Muscle of leg (tissue), 11 donors: ENCODE results near the gene PARVA. TPM values are rescaled to one million over a fixed set of nuclear protein-coding genes. Genes with fewer than 3 reads are reported as not detected.
A peak's percentile ranks its signal among the peaks of the same experiment; 100 is the strongest.

Source experiments
- DNase-seq: peaks from one replicate; pipeline ENCODE4 v3.0.0; 2013
- H3K27ac ChIP-seq: one replicate; pipeline ENCODE4 v1.5.1; 2013; ENCODE audit warnings: mild to moderate bottlenecking, low read length, control low read depth
- H3K27me3 ChIP-seq: one replicate; pipeline ENCODE4 v1.6.1; 2013; ENCODE audit warnings: low read length; ENCODE audit not compliant: control insufficient read depth, insufficient read depth
- H3K36me3 ChIP-seq: one replicate; pipeline ENCODE4 v1.6.1; 2013; ENCODE audit warnings: low read length; ENCODE audit not compliant: control insufficient read depth, insufficient read depth
- H3K4me1 ChIP-seq: one replicate; pipeline ENCODE4 v1.6.1; 2013; ENCODE audit warnings: low read length; ENCODE audit not compliant: control insufficient read depth, insufficient read depth
- H3K4me3 ChIP-seq: one replicate; pipeline ENCODE4 v1.5.1; 2013; ENCODE audit warnings: low read length, control low read depth
- H3K9me3 ChIP-seq: replicated peaks from 2 replicates; pipeline ENCODE4 v1.6.1; 2013; ENCODE audit warnings: low read depth, low read length; ENCODE audit not compliant: control insufficient read depth
- WGBS: methylation state at CpG from one replicate; pipeline ENCODE4 v1.1.5; 2013; ENCODE audit warnings: missing lambda C conversion rate; ENCODE audit not compliant: insufficient coverage; 5-methylcytosine and 5-hydroxymethylcytosine counted together
- polyA plus RNA-seq, 8 donors: library from polyadenylated mRNA; unstranded; fragments of 120-200 nt; gene quantifications; one replicate each; pipeline versions ENCODE4 v1.2.1 to v1.2.3, GENCODE V29; 2013; ENCODE audit warnings: inconsistent platforms in 1 of 8, low replicate concordance in 1 of 8; ENCODE audit not compliant: insufficient read length in 8 of 8, insufficient read depth in 1 of 8
- total RNA-seq: library from RNA; stranded (reverse); fragments of 120-200 nt; gene quantifications from one replicate; pipeline ENCODE4 v1.2.4, GENCODE V29; 2013

PARVA gene
- total and polyA plus RNA-seq, 9 donors = 29.9 to 72.5 (median 57.9) TPM

DNA sequence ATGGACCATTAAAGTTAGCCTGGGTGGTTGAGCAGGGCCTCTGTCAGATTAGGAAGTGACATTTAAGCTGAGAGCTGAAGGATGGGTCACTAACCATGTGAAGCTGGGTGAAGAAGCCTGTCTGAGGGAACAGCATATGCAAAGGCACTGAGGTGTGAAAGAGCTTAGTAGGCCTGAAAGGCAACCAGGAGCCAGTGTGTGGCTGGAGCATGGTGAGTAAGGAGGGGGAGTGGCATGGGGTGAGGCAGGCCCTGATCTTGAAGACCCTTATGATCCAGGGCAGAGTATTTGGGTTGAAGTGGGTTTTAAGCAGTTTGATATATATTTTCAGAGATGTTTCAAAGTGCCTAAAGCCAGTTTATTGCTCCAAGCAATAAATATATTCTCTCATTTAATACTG, 48.8 kb downstream of the PARVA start:
- peaks cover 6% of the 10 kb centered on the region for H3K4me1 ChIP-seq
- no peaks in the 10 kb centered on the region for H3K36me3 ChIP-seq
- H3K4me3 ChIP-seq = no peak overlapping the region
- H3K27ac ChIP-seq = no peak overlapping the region
- H3K9me3 ChIP-seq = no peaks in the 10 kb centered on the region
- DNase-seq = no peak
- H3K27me3 ChIP-seq = no peaks in the 10 kb centered on the region

DNA sequence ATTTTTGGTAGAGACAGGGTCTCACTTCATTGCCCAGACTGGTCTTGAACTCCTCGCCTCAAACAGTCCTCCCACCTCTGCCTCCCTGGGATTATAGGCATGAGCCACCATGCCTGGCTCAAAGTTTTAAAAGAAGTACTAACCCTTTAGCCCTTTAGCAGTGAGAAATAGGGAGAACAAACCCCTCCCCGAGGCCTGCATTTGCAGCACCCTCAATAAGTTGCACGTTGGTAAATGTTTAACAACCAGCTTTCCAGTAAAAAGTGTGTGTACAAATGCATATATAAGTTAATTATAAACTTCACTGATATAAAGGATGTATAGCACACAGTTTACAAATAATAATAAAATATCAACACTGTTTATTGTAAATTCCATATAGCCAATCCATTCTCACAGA, 51.8 kb downstream of the PARVA start:
- no CpG with 5 or more reads among the region's 3 CpGs for WGBS
- Histone ChIP-seq H3K4me3 (no peak overlapping the region), H3K27ac (no peak overlapping the region), H3K27me3 (no peaks in the 10 kb centered on the region), H3K36me3 (no peaks in the 10 kb centered on the region), H3K9me3 (no peaks in the 10 kb centered on the region), H3K4me1 (peaks cover 25% of the 10 kb centered on the region)
- no peak for DNase-seq

DNA sequence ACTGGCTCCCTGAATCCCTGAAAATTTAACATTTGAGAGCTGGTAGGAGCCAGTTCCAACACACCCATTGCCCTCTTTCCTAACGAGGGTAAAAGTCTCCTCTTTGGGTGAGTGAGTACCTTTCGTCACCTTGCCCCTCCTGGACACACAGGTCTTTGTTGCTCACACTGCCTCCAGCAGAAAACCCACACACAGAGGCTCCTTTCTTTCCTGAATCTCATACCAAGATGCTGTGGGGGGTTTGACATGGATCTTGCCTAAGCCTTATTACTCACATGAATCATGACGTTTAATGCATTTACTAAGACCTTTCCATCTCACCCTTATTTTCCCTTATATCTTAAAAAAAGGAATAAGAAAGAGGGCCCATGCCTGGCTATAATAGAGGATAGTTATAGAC, 53.0 kb downstream of the PARVA start:
- H3K4me3 ChIP-seq = no peak overlapping the region

DNA sequence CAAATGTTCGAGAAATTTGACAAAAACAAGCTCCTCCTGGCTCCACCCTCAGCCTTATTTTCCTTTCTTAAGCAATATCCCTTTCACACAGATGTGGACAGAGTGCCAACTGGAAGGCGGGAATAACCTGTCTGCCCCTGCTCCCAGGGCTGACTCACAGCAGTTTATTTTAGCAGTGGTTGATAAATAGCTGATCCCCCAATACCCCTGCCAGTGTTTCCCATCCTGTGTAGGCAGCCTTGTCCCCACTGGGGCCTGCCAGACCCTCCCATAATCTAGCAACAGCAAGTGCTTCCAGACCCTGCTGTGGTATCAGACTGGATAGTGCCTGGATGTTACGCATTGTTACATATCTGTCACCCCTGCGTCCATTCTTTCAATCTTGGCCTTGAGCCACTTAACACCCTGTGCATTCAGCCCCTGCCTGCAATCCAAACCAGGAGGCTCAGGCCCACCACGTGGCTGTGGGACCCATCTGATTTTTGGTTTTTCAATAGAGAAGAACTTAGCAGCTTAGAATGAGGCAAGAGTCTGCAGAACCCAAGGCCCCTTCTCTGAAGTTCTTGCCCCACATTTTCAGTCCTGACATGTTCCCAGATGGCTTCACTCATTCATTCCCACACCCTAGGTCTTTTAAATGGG, 53.7 kb downstream of the PARVA start:
- peak; percentile 68 for DNase-seq
- Histone ChIP-seq H3K27ac (no peak overlapping the region), H3K27me3 (no peaks in the 10 kb centered on the region), H3K4me1 (peaks cover 39% of the 10 kb centered on the region), H3K9me3 (no peaks in the 10 kb centered on the region), H3K36me3 (no peaks in the 10 kb centered on the region), H3K4me3 (no peak overlapping the region)
- 13% methylated on average over 1 of the region's 5 CpGs for WGBS

More for the DNA sequence above, 53.0 kb downstream of the PARVA start:
- H3K27ac ChIP-seq = no peak overlapping the region
- no peaks in the 10 kb centered on the region for H3K9me3 ChIP-seq
- WGBS = 80% methylated on average over 1 of the region's 3 CpGs
- DNase-seq = no peak
- H3K27me3 ChIP-seq = no peaks in the 10 kb centered on the region
- H3K36me3 ChIP-seq = no peaks in the 10 kb centered on the region
- H3K4me1 ChIP-seq = peaks cover 36% of the 10 kb centered on the region

DNA sequence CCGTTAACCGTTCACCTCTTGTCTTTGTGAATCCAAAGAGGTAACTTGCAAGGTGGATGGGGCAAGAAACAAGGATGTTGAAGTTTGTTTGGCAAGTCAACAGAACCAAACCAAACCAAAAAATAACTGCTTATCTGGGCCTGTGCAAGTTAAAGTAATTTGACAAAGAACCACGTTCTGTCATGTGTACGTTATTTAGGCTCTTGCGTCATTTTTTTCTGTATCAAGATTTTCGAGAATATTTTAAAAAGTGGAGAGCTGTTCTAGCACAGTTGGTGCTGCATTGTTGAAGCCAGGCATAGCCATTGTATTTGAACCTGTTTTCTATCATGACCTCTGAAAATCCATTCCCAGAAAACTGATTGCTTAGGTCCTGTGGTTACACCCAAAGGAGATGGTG, 55.1 kb downstream of the PARVA start:
- no peaks in the 10 kb centered on the region for H3K27me3 ChIP-seq
- WGBS = 83% methylated on average over 2 of the region's 6 CpGs
- peaks cover 2% of the 10 kb centered on the region for H3K36me3 ChIP-seq
- H3K27ac ChIP-seq = no peak overlapping the region
- no peak for DNase-seq
- peaks cover 39% of the 10 kb centered on the region for H3K4me1 ChIP-seq
- H3K4me3 ChIP-seq = no peak overlapping the region
- no peaks in the 10 kb centered on the region for H3K9me3 ChIP-seq

DNA sequence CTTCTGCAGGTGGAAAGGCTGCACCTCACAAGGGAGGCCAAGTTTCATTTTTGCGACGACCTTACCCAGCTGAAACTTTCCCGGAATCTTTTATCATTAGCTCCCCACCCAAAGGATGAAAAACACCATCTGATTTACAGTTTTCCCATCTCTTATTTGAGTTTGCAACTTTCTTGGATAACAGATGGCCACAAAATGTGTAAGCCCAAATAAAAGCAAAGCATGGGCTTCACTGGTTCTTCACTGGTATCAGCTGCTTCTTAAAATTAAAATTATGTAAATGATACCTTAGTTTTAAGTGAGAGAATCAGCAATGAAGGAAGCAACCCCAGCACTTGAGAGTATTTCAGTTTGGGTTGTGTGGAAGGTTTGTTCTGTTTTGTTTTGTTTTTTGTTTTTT, 55.8 kb downstream of the PARVA start:
- no peaks in the 10 kb centered on the region for H3K9me3 ChIP-seq
- 0% methylated on average over 1 of the region's 3 CpGs for WGBS
- H3K36me3 ChIP-seq = peaks cover 2% of the 10 kb centered on the region
- no peak for DNase-seq
- peaks cover 39% of the 10 kb centered on the region for H3K4me1 ChIP-seq
- peak overlapping the region; percentile 54 for H3K27ac ChIP-seq
- H3K4me3 ChIP-seq = no peak overlapping the region
- H3K27me3 ChIP-seq = no peaks in the 10 kb centered on the region

DNA sequence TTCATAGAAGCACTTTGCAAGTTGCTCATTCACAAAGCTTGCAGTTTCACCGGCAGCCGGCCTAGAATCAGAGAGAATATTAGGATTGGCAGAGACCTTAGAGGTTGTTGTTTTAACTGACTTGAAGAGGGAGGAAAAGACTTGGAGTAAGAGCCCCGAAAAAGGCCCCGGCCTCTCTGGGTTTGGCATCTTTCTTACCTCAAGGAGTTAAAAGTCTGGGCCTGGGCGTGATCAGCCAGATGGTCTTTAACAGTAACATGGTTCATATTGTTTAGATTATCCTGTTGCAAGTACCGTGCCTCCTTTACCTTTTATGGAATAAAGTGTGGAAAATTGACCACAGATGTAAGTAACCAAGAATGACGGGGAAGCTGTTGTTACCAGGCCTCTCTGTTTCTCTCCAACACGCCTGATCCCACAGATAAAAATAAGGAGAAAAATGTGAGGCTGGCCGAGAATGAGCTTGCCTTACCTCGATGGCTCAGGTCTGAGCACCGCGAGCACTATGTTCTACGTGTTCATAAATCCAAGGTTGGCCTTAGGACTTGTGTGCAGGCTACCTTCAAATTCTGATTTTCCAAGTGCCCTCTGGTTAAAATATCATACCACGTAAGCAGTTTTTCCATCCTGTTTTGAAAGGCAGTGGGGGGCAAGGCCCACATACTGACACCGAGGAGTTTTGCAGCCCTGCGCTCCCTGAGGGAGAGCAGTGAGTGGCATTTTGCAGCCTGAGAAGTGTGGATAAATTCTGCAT, 56.4 kb downstream of the PARVA start:
- Histone ChIP-seq H3K4me1 (peaks cover 39% of the 10 kb centered on the region), H3K36me3 (peaks cover 4% of the 10 kb centered on the region), H3K9me3 (no peaks in the 10 kb centered on the region), H3K27me3 (no peaks in the 10 kb centered on the region), H3K27ac (peak overlapping the region; percentile 70), H3K4me3 (no peak overlapping the region)
- WGBS = 31% methylated on average over 11 of the region's 16 CpGs
- peak; percentile 79 for DNase-seq

DNA sequence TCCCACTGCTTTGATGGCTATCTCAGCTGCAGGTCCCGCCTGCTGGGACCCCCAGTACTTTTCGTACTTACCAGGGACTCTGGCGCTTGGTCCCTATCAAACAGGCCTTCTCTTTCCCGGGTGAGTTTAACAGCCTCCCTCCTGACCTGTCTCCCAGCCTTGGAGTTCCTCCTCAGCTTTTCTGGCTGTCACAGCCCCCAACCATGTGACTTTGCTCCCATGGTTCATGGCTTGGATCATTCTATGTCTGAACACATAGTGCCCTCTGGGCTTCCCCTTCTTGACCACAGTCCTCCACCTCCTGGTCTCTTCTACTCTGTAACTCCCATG, 56.9 kb downstream of the PARVA start:
- no peaks in the 10 kb centered on the region for H3K27me3 ChIP-seq
- peaks cover 39% of the 10 kb centered on the region for H3K4me1 ChIP-seq
- H3K36me3 ChIP-seq = peaks cover 4% of the 10 kb centered on the region
- H3K27ac ChIP-seq = peak overlapping the region; percentile 70
- H3K9me3 ChIP-seq = no peaks in the 10 kb centered on the region
- DNase-seq = no peak
- 59% methylated on average over 4 of the region's 4 CpGs for WGBS
- no peak overlapping the region for H3K4me3 ChIP-seq

DNA sequence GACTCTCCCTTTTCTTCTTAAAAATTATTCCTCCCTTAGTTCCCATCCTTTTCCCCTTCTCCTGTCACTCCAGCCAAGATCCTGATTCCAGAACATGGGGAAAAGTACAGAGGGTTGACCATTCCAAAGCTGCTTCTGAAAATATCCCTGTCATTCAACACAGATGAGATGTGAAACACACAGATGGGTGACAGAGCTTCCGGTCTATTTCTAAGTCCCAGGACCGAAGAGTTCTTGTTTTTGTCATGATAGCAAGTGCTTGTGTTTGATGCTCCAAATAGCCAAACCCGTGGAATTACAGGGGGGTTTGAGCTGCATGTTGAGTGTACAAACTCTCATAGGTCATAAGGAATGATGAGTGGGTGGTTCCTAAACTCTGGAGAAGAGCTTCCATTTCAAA, 57.9 kb downstream of the PARVA start:
- H3K36me3 ChIP-seq = peaks cover 4% of the 10 kb centered on the region
- H3K27ac ChIP-seq = peak overlapping the region; percentile 32
- H3K4me1 ChIP-seq = peaks cover 39% of the 10 kb centered on the region
- WGBS = 77% methylated on average over 3 of the region's 3 CpGs
- H3K27me3 ChIP-seq = no peaks in the 10 kb centered on the region
- no peak overlapping the region for H3K4me3 ChIP-seq
- no peak for DNase-seq
- no peaks in the 10 kb centered on the region for H3K9me3 ChIP-seq

DNA sequence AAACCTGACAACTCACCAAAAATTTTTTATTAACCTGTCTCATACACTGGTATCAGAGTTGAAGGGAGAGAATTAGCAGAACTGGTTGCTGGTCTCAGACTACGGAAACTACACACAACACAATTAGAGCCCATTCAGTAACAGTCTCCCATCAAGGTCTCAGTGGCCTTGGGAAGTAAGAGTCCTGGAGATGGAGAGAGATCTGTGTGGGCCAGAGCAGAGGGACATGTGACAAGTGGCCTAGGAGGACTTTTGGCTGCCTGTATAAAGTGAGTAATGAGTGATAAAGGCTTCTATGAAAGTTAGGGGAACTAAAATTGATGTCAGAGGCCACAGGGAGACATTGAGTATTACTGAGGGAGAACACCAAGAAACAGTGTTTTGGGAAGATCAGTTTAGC, 58.9 kb downstream of the PARVA start:
- H3K4me3 ChIP-seq = no peak overlapping the region
- whole genome bisulfite sequencing = no CpG with 5 or more reads among the region's 1 CpG
- peaks cover 4% of the 10 kb centered on the region for H3K36me3 ChIP-seq
- peaks cover 36% of the 10 kb centered on the region for H3K4me1 ChIP-seq
- H3K9me3 ChIP-seq = no peaks in the 10 kb centered on the region
- no peaks in the 10 kb centered on the region for H3K27me3 ChIP-seq
- H3K27ac ChIP-seq = no peak overlapping the region
- no peak for DNase-seq
